Keratinocyte (primary cell): ENCODE measurements around the gene PLEKHD1. TPM values are rescaled to one million over a fixed set of nuclear protein-coding genes. Genes with fewer than 3 reads are reported as not detected.

Experiments
- DNase-seq: peaks from one replicate; pipeline ENCODE4 v3.0.0-alpha.2; 2011; ENCODE audit warnings: low read depth, missing footprints, low spot score
- FAIRE-seq: peaks from 2 replicates; lab custom pipeline; 2011; peaks lifted over from hg19 to GRCh38; lab: Jason Lieb, UNC
- H2AFZ ChIP-seq: 2 replicates; pipeline ENCODE4 v1.6.0; 2012; ENCODE audit warnings: low read length, control low read depth, inconsistent platforms; ENCODE audit not compliant: control insufficient read depth
- H3K27ac ChIP-seq: 2 replicates; pipeline ENCODE4 v1.5.1; 2011; ENCODE audit warnings: low read length; ENCODE audit not compliant: control insufficient read depth, insufficient read depth
- H3K27me3 ChIP-seq: 3 replicates; pipeline ENCODE4 v1.6.0; 2011; ENCODE audit warnings: low read length; ENCODE audit not compliant: control insufficient read depth, insufficient read depth; ENCODE audit errors: extremely low read depth
- H3K36me3 ChIP-seq, 2 experiments: 2 replicates in 1 of 2; 3 replicates in 1 of 2; pipeline ENCODE4 v1.5.1; 2011; ENCODE audit warnings: low read length in 2 of 2, mild to moderate bottlenecking in 1 of 2; ENCODE audit not compliant: control insufficient read depth in 2 of 2, insufficient read depth in 2 of 2; ENCODE audit errors: extremely low read depth in 1 of 2
- H3K4me1 ChIP-seq: 3 replicates; pipeline ENCODE4 v1.5.1; 2011; ENCODE audit warnings: low read length; ENCODE audit not compliant: control insufficient read depth, insufficient read depth; ENCODE audit errors: extremely low read depth
- H3K4me2 ChIP-seq: 3 replicates; pipeline ENCODE4 v1.6.0; 2011; ENCODE audit warnings: low read depth, low read length; ENCODE audit not compliant: control insufficient read depth, insufficient read depth; ENCODE audit errors: extremely low read depth
- H3K4me3 ChIP-seq, 3 experiments: fragments of 200-600 bp in 1 of 3; sonication (generic) in 1 of 3; 2 replicates in 2 of 3; 3 replicates in 1 of 3; pipeline ENCODE4 v1.5.1; 2011 to 2016; ENCODE audit warnings: low read length in 3 of 3, mild to moderate bottlenecking in 3 of 3, control low read depth in 2 of 3, inconsistent platforms in 1 of 3, low read depth in 1 of 3, mixed read lengths in 1 of 3, mixed run types in 1 of 3, moderate library complexity in 1 of 3; ENCODE audit not compliant: control insufficient read depth in 2 of 3, insufficient read depth in 2 of 3; ENCODE audit errors: extremely low read depth in 1 of 3
- H3K79me2 ChIP-seq: 2 replicates; pipeline ENCODE4 v1.6.0; 2012; ENCODE audit warnings: low read length; ENCODE audit not compliant: control insufficient read depth, insufficient read depth
- H3K9ac ChIP-seq: 3 replicates; pipeline ENCODE4 v1.6.0; 2011; ENCODE audit warnings: low read length; ENCODE audit not compliant: control insufficient read depth, insufficient read depth; ENCODE audit errors: extremely low read depth
- H3K9me1 ChIP-seq: 3 replicates; pipeline ENCODE4 v1.6.0; 2011; ENCODE audit warnings: low read length; ENCODE audit not compliant: control insufficient read depth, insufficient read depth; ENCODE audit errors: extremely low read depth
- H3K9me3 ChIP-seq: 2 replicates; pipeline ENCODE4 v1.5.1; 2012; ENCODE audit warnings: low read depth, low read length; ENCODE audit not compliant: control insufficient read depth
- H4K20me1 ChIP-seq: 3 replicates; pipeline ENCODE4 v1.6.0; 2011; ENCODE audit warnings: low read length; ENCODE audit not compliant: control insufficient read depth, insufficient read depth; ENCODE audit errors: extremely low read depth
- CTCF ChIP-seq, 3 experiments: IDR thresholded peaks in 1 of 3; conservative IDR thresholded peaks in 1 of 3; optimal IDR thresholded peaks in 1 of 3; 2 replicates in 2 of 3; 3 replicates in 1 of 3; pipeline versions ENCODE3 to v1.5.1; 2011; ENCODE audit warnings: low read length in 3 of 3, mild to moderate bottlenecking in 3 of 3, moderate library complexity in 2 of 3, control low read depth in 1 of 3, inconsistent platforms in 1 of 3; ENCODE audit not compliant: insufficient read depth in 2 of 3; ENCODE audit errors: extremely low read depth in 1 of 3
- EZH2 ChIP-seq: IDR thresholded peaks from one replicate; pipeline ENCODE4 v1.6.1; 2012; ENCODE audit warnings: inconsistent platforms, mild to moderate bottlenecking, low read length, moderate library complexity
- dilution Hi-C: fragments of 300-500 bp; cut with MboI; formaldehyde crosslinking; loops from one replicate; pipeline ENCODE4 v1.7.0; 2020; ENCODE audit warnings: low sequenced_read_pairs; ENCODE audit not compliant: extremely low pct_ligation_motif_present
- polyA plus RNA-seq, 5 experiments: library from polyadenylated mRNA; depleted of rRNA in 3 of 5; stranded (reverse) in 3 of 5; stranded (forward) in 1 of 5; unstranded in 1 of 5; fragments of >200 nt; gene quantifications; 1 replicate in 1 of 5; 2 replicates in 3 of 5; 3 replicates in 1 of 5; pipeline versions ENCODE4 v1.2.1 to v1.2.3, GENCODE V29; 2011 to 2012; ENCODE audit warnings: missing spikeins in 2 of 5, low read depth in 1 of 5, low replicate concordance in 1 of 5

PLEKHD1 gene
- polyA plus RNA-seq, 1 donor (not counting 4 experiments of a cell fraction or from before 2014, with no cell fraction given) = 0.01 TPM

- Histone ChIP-seq H3K36me3 (no peaks in the 10 kb centered on the region), H3K9me1 (no peaks in the 10 kb centered on the region), H3K79me2 (no peaks in the 10 kb centered on the region), H3K27ac (no peak overlapping the region), H3K27me3 (peaks cover 79% of the 10 kb centered on the region), H3K9me3 (no peaks in the 10 kb centered on the region), H3K4me2 (no peak overlapping the region), H3K4me3 (no peak overlapping the region), H3K4me1 (peaks cover 8% of the 10 kb centered on the region), H2AFZ (no peak overlapping the region), H3K9ac (no peak overlapping the region), H4K20me1 (no peaks in the 10 kb centered on the region)
- DNase-seq = no peak
- dilution Hi-C loops = no loop called here
- TF ChIP-seq CTCF (optimal IDR thresholded peaks at IDR 0.05 in 1 of 3, IDR thresholded peaks at IDR 0.05 in 1 of 3, conservative IDR thresholded peaks at IDR 0.05 in 1 of 3; ENCODE audit: extremely low read depth in 1 of 3, insufficient read depth in 2 of 3, low read length in 3 of 3) (no peak), EZH2 (no peak)
- no peak for FAIRE-seq
Observed at GRCh38 chr14:69569859-69570258, 85.3 kb downstream of the PLEKHD1 start.

GRCh38 chr14:69570836-69571330 lies 86.4 kb downstream of the PLEKHD1 start:
- no peak overlapping the region for H3K27ac ChIP-seq
- no peaks in the 10 kb centered on the region for H3K9me1 ChIP-seq
- no peaks in the 10 kb centered on the region for H3K36me3 ChIP-seq
- FAIRE-seq (no peak), DNase-seq (no peak)
- H3K9ac ChIP-seq = no peak overlapping the region
- no peak overlapping the region for H3K4me2 ChIP-seq
- H4K20me1 ChIP-seq = no peaks in the 10 kb centered on the region
- peaks cover 8% of the 10 kb centered on the region for H3K4me1 ChIP-seq
- TF ChIP-seq EZH2 = no peak
- no peak for TF ChIP-seq CTCF (optimal IDR thresholded peaks at IDR 0.05 in 1 of 3, IDR thresholded peaks at IDR 0.05 in 1 of 3, conservative IDR thresholded peaks at IDR 0.05 in 1 of 3; ENCODE audit: extremely low read depth in 1 of 3, insufficient read depth in 2 of 3, low read length in 3 of 3)
- H3K9me3 ChIP-seq = no peaks in the 10 kb centered on the region
- H3K79me2 ChIP-seq = no peaks in the 10 kb centered on the region
- peaks cover 72% of the 10 kb centered on the region for H3K27me3 ChIP-seq
- H3K4me3 ChIP-seq = no peak overlapping the region
- dilution Hi-C loops = no loop called here
- no peak overlapping the region for H2AFZ ChIP-seq
